ENCODE measurements around the gene ATG9A.
A peak's percentile ranks its signal among the peaks of the same experiment; 100 is the strongest.

ATG9A gene

DNA sequence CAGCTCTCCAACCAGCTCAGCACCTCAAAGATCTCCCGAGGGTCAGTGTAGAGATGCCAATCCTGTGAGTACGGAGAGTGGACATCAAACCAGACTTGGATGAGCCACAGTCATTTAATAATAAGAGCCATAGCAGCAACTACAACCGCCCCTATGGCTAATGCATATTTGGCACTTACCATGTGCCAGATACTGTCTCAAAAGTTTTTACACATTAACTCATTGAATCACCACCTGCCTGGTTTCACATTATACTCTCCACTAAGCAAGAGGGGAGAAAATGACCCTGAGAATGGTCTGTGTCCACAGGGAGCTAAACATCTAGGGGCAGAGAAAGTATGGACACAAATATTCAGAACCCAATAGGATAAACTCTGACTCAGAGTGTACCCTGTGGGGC lies 55.3 kb downstream of the ATG9A start:
- no peak for DNase-seq (ENCODE audit: insufficient read length, low spot score)
- FAIRE-seq, result no peak
- TF ChIP-seq, protein P1, sequence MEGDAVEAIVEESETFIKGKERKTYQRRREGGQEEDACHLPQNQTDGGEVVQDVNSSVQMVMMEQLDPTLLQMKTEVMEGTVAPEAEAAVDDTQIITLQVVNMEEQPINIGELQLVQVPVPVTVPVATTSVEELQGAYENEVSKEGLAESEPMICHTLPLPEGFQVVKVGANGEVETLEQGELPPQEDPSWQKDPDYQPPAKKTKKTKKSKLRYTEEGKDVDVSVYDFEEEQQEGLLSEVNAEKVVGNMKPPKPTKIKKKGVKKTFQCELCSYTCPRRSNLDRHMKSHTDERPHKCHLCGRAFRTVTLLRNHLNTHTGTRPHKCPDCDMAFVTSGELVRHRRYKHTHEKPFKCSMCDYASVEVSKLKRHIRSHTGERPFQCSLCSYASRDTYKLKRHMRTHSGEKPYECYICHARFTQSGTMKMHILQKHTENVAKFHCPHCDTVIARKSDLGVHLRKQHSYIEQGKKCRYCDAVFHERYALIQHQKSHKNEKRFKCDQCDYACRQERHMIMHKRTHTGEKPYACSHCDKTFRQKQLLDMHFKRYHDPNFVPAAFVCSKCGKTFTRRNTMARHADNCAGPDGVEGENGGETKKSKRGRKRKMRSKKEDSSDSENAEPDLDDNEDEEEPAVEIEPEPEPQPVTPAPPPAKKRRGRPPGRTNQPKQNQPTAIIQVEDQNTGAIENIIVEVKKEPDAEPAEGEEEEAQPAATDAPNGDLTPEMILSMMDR (IDR thresholded peaks at IDR 0.05; ENCODE audit: insufficient read depth, missing control alignments), result no peak

DNA sequence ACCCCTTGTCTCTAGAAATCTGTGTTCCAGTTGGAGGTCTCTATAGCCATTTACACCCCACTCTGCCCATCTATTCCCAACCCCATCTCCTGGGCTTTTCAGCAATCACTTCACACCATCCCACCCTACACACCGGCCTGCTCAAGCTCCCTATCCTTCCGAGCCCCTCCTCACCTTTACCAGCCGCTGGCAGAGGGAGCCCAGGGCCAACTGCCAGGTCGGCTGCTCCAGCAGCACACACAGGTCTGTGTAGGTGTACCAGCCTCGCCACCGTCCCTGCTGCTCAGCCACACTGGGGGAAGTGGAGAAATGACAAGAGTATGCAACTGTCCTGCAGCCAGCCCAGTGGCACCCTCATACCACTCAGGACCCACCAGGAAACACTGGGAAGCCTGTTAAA lies 56.3 kb downstream of the ATG9A start:
- TF ChIP-seq, protein P1 (IDR thresholded peaks at IDR 0.05; ENCODE audit: insufficient read depth, missing control alignments), result no peak
- DNase-seq (ENCODE audit: insufficient read length, low spot score) (no peak), FAIRE-seq (no peak)

DNA sequence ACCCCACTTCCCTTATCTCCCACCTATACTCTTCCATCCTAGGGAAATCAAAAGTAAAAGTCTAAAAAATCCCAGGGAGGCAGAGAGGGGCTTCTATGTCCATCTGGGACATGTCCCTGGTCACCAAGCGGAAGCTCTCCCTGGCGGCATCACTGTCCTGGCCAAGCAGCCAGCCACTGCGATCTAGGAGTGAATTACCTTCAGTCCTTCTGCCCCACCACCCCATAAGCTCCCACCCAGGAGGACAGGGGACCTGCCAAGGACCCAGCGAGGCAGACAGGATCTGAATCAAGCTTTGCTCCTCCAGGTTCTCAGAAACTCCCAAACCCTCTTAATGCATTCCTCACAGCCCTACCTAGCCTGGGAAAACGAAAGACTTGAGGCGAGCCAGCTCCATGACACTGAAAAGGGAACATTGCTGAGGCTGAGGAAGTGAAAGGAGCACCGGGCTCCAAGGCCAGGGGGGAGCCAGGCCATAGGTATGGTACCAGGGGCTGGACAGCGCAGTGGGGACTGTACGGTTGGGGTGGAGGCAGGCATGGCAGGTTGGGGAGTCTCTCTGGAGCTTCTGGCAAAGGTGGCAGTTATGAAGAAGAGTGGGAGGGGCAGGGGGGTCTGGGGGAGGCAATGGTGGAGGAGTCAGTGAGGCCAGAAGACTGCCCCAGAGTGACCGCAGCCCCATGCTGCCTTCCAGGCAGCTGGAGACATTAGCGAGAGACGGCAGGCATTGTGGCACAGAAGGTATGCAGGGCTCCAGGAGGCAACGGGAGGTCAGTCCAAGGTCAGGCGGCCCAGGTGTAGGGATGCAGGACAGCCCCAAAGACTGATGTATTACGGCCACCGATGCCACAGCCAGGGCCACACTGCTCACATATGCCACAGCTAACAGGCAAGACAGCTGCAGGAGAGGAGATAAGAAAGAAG lies 56.9 kb downstream of the ATG9A start:
- no peak for DNase-seq (ENCODE audit: insufficient read length, low spot score)
- FAIRE-seq, result no peak
- TF ChIP-seq, protein P1 (IDR thresholded peaks at IDR 0.05; ENCODE audit: insufficient read depth, missing control alignments), result no peak

GRCh38 chr2:219171231-219171651 lies 58.2 kb downstream of the ATG9A start:
- FAIRE-seq, result no peak
- peak; percentile 65 for DNase-seq (ENCODE audit: insufficient read length, low spot score)
- TF ChIP-seq, protein P1 (IDR thresholded peaks at IDR 0.05; ENCODE audit: insufficient read depth, missing control alignments), result peak; percentile 59

DNA sequence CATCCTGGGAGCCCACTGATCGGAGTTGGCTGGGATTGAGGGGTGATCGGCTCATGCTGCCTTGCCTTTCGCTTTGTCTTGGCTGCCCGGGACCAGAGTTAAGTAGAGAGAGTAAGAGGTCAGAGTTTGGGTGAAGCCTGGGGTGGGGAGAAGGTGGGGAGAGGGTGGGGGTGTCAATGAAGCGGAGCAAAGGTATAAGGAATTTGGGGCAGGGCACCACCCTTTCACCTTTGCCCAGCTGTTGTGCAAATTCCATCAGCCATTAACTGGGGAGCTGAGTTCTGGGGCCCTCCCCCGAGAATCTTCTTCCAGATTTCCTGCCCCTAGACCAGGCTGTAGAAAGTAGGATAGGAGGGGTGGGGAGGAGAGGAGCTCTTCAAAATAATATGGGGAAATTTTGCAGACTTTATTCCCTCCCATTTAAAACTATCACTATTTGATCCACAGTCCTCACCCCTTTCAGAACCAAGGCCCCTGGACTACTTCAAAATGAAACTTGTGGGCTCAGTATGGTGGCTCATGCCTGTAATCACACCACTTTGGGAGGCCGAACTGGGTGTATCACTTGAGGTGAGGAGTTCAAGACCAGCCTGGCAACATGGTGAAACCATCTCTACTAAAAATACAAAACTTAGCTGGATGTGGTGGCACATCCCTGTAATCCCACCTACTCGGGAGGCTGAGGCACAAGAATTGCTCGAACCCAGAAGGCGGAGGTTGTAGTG lies 59.3 kb downstream of the ATG9A start, which contains the start of gene SLC23A3:
SLC23A3 (minus strand) TSS at position 100 of the 725 bp plus-strand sequence; CDS start at position 55, 45 bp downstream.
- TF ChIP-seq, protein P1 (IDR thresholded peaks at IDR 0.05; ENCODE audit: insufficient read depth, missing control alignments), result no peak
- DNase-seq (ENCODE audit: insufficient read length, low spot score) (no peak), FAIRE-seq (no peak)

Data from D721Med (cell line).